Activated T-cell treated with anti-CD3 and anti-CD28 coated beads, Interleukin-2, amount 50 U/mL, for 1 hour (primary cell): ENCODE data around the gene CCDC85B.

ENCODE experiments used
- DNase-seq: peaks from one replicate; pipeline ENCODE4 v3.0.0-alpha.2; 2020

CCDC85B gene

GRCh38 chr11:65912845-65913244 is 22.4 kb downstream of the CCDC85B start:
- DNase-seq = no peak

- no peak for DNase-seq
Observed at GRCh38 chr11:65915101-65915820, 24.8 kb downstream of the CCDC85B start.

GRCh38 chr11:65915821-65916251 is 25.4 kb downstream of the CCDC85B start:
- DNase-seq = no peak

- no peak for DNase-seq
Observed at GRCh38 chr11:65916391-65916790, 25.9 kb downstream of the CCDC85B start.

GRCh38 chr11:65917077-65917433 is 26.6 kb downstream of the CCDC85B start:
- no peak for DNase-seq

- DNase-seq = no peak
Observed at GRCh38 chr11:65917434-65918210, 27.1 kb downstream of the CCDC85B start.

- no peak for DNase-seq
Observed at GRCh38 chr11:65918211-65919140, 28.0 kb downstream of the CCDC85B start, which contains the start of gene C11orf68. C11orf68 (minus strand) TSS chr11:65919062; CDS start chr11:65919031, 31 bp downstream.

GRCh38 chr11:65919141-65919572 is 28.7 kb downstream of the CCDC85B start, which contains the start of gene DRAP1:
DRAP1 (plus strand) TSS chr11:65919426; CDS start chr11:65919502, 76 bp downstream.
- DNase-seq = peak; percentile 99

GRCh38 chr11:65919573-65920371 is 29.3 kb downstream of the CCDC85B start:
- no peak for DNase-seq

- DNase-seq = no peak
Observed at GRCh38 chr11:65920372-65920802, 29.9 kb downstream of the CCDC85B start.

- no peak for DNase-seq
Observed at GRCh38 chr11:65921033-65921555, 30.6 kb downstream of the CCDC85B start.

GRCh38 chr11:65921876-65922275 is 31.4 kb downstream of the CCDC85B start:
- DNase-seq = no peak

GRCh38 chr11:65922565-65922964 is 32.1 kb downstream of the CCDC85B start:
- no peak for DNase-seq

GRCh38 chr11:65925397-65925796 is 34.9 kb downstream of the CCDC85B start:
- no peak for DNase-seq

GRCh38 chr11:65927904-65928397 is 37.5 kb downstream of the CCDC85B start:
- DNase-seq = peak; percentile 67

GRCh38 chr11:65928667-65929066 is 38.2 kb downstream of the CCDC85B start:
- no peak for DNase-seq

- DNase-seq = no peak
Observed at GRCh38 chr11:65931773-65932557, 41.5 kb downstream of the CCDC85B start.

- DNase-seq = no peak
Observed at GRCh38 chr11:65932558-65932919, 42.1 kb downstream of the CCDC85B start.

- DNase-seq = no peak
Observed at GRCh38 chr11:65934014-65934413, 43.5 kb downstream of the CCDC85B start.

GRCh38 chr11:65937766-65938165 is 47.3 kb downstream of the CCDC85B start:
- DNase-seq = no peak
